Body of pancreas (tissue), 4 donors: ENCODE results near the gene TTC16.

Source experiments
- POLR2A ChIP-seq, 3 donors: fragments of 450-650 bp; IDR thresholded peaks; one replicate each; pipeline ENCODE4 v1.6.1; 2016; ENCODE audit warnings: antibody characterized with exemption in 3 of 3, mild to moderate bottlenecking in 2 of 3
- TF ChIP-seq, protein P1 (sequence below), 7 experiments: fragments of 450-650 bp in 4 of 7; fragments of 200-600 bp in 3 of 7; sonication (generic) in 3 of 7; IDR thresholded peaks; one replicate each; pipeline ENCODE4 v1.5.1; 2016 to 2019; ENCODE audit warnings: antibody characterized with exemption in 7 of 7

DNA sequence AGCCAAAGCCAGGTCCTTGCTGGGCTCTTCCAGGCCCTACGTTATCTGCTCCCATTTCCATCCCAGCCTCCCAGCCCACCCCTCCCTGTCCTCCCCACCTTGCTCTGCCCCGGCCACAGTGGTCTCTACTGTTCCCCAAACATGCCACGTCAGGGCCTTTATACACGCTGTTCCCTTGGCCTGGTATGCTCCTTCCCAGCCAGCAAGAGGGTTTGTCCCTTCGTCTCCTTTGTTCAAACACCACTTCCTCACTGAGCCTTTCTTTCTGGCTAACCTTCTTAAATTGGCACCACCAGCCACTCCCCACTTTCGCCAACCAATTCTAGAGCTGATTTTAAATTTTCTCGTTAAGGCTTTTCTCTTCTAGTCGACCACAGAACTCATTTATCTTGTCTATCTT is 52.8 kb downstream of the TTC16 start:
- TF ChIP-seq POLR2A (IDR thresholded peaks at IDR 0.05), result no peak
- TF ChIP-seq, protein P1, sequence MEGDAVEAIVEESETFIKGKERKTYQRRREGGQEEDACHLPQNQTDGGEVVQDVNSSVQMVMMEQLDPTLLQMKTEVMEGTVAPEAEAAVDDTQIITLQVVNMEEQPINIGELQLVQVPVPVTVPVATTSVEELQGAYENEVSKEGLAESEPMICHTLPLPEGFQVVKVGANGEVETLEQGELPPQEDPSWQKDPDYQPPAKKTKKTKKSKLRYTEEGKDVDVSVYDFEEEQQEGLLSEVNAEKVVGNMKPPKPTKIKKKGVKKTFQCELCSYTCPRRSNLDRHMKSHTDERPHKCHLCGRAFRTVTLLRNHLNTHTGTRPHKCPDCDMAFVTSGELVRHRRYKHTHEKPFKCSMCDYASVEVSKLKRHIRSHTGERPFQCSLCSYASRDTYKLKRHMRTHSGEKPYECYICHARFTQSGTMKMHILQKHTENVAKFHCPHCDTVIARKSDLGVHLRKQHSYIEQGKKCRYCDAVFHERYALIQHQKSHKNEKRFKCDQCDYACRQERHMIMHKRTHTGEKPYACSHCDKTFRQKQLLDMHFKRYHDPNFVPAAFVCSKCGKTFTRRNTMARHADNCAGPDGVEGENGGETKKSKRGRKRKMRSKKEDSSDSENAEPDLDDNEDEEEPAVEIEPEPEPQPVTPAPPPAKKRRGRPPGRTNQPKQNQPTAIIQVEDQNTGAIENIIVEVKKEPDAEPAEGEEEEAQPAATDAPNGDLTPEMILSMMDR (IDR thresholded peaks at IDR 0.05), result no peak
